ENCODE results near the gene GCNT1.

The GCNT1 gene

GRCh38 chr9:76444322-76444929, 14.6 kb upstream of the GCNT1 start:
- no peaks in the 10 kb centered on the region for H3K36me3 ChIP-seq (replicated peaks; ENCODE audit: low read depth, low read length)
- H3K27ac ChIP-seq (ENCODE audit: low read length), result no peak overlapping the region
- H2AFZ ChIP-seq (ENCODE audit: low read depth, low read length), result no peak overlapping the region
- H3K27me3 ChIP-seq (ENCODE audit: low read depth, low read length), result peaks cover 34% of the 10 kb centered on the region
- no peak overlapping the region for H3K4me3 ChIP-seq (ENCODE audit: low read length)
- no peak for TF ChIP-seq CTCF (IDR thresholded peaks at IDR 0.05; ENCODE audit: low read depth, low read length)
- no peak for TF ChIP-seq EZH2phosphoT487 (IDR thresholded peaks at IDR 0.05; ENCODE audit: low read depth)
- H3K4me1 ChIP-seq (ENCODE audit: low read length), result peaks cover 11% of the 10 kb centered on the region
- H3K79me2 ChIP-seq (ENCODE audit: low read length), result no peaks in the 10 kb centered on the region
- H4K20me1 ChIP-seq (ENCODE audit: insufficient read depth, low read length), result no peaks in the 10 kb centered on the region
- no peaks in the 10 kb centered on the region for H3K9me3 ChIP-seq (ENCODE audit: insufficient read depth, low read length)
- no peak overlapping the region for H3K9ac ChIP-seq (ENCODE audit: low read length)
- H3K4me2 ChIP-seq (ENCODE audit: low read length), result no peak overlapping the region

- H3K36me3 ChIP-seq (replicated peaks; ENCODE audit: low read depth, low read length), result no peaks in the 10 kb centered on the region
- no peaks in the 10 kb centered on the region for H3K9me3 ChIP-seq (ENCODE audit: insufficient read depth, low read length)
- no peaks in the 10 kb centered on the region for H4K20me1 ChIP-seq (ENCODE audit: insufficient read depth, low read length)
- H3K9ac ChIP-seq (ENCODE audit: low read length), result no peak overlapping the region
- H3K4me1 ChIP-seq (ENCODE audit: low read length), result peaks cover 9% of the 10 kb centered on the region
- no peak overlapping the region for H3K4me2 ChIP-seq (ENCODE audit: low read length)
- no peak overlapping the region for H3K27ac ChIP-seq (ENCODE audit: low read length)
- no peak overlapping the region for H2AFZ ChIP-seq (ENCODE audit: low read depth, low read length)
- TF ChIP-seq CTCF (IDR thresholded peaks at IDR 0.05; ENCODE audit: low read depth, low read length) (no peak), EZH2phosphoT487 (IDR thresholded peaks at IDR 0.05; ENCODE audit: low read depth) (no peak)
- no peaks in the 10 kb centered on the region for H3K79me2 ChIP-seq (ENCODE audit: low read length)
- H3K4me3 ChIP-seq (ENCODE audit: low read length), result no peak overlapping the region
- H3K27me3 ChIP-seq (ENCODE audit: low read depth, low read length), result peaks cover 30% of the 10 kb centered on the region
These were observed 13.0 kb upstream of the GCNT1 start for GRCh38 chr9:76445976-76446375.

- Histone ChIP-seq H3K79me2 (ENCODE audit: low read length) (no peaks in the 10 kb centered on the region), H3K4me1 (ENCODE audit: low read length) (no peaks in the 10 kb centered on the region), H2AFZ (ENCODE audit: low read depth, low read length) (no peak overlapping the region), H3K9me3 (ENCODE audit: insufficient read depth, low read length) (no peaks in the 10 kb centered on the region), H4K20me1 (ENCODE audit: insufficient read depth, low read length) (no peaks in the 10 kb centered on the region), H3K27me3 (ENCODE audit: low read depth, low read length) (peaks cover 40% of the 10 kb centered on the region), H3K9ac (ENCODE audit: low read length) (no peak overlapping the region), H3K4me2 (ENCODE audit: low read length) (no peak overlapping the region), H3K4me3 (ENCODE audit: low read length) (no peak overlapping the region), H3K36me3 (replicated peaks; ENCODE audit: low read depth, low read length) (no peaks in the 10 kb centered on the region), H3K27ac (ENCODE audit: low read length) (no peak overlapping the region)
- TF ChIP-seq CTCF (IDR thresholded peaks at IDR 0.05; ENCODE audit: low read depth, low read length) (no peak), EZH2phosphoT487 (IDR thresholded peaks at IDR 0.05; ENCODE audit: low read depth) (no peak)
These were observed 10.5 kb upstream of the GCNT1 start for GRCh38 chr9:76448501-76448900.

- Histone ChIP-seq H3K4me1 (ENCODE audit: low read length) (0 out of 2 replicates have a peak, but pooled peaks cover 1% of the 10 kb centered on the region), H3K9ac (ENCODE audit: low read length) (no peak overlapping the region), H3K4me2 (ENCODE audit: low read length) (no peak overlapping the region), H3K4me3 (ENCODE audit: low read length) (no peak overlapping the region), H3K27ac (ENCODE audit: low read length) (no peak overlapping the region), H3K36me3 (replicated peaks; ENCODE audit: low read depth, low read length) (no peaks in the 10 kb centered on the region), H3K9me3 (ENCODE audit: insufficient read depth, low read length) (no peaks in the 10 kb centered on the region), H3K27me3 (ENCODE audit: low read depth, low read length) (peaks cover 32% of the 10 kb centered on the region), H4K20me1 (ENCODE audit: insufficient read depth, low read length) (no peaks in the 10 kb centered on the region), H3K79me2 (ENCODE audit: low read length) (no peaks in the 10 kb centered on the region), H2AFZ (ENCODE audit: low read depth, low read length) (no peak overlapping the region)
- TF ChIP-seq EZH2phosphoT487 (IDR thresholded peaks at IDR 0.05; ENCODE audit: low read depth), result no peak
- TF ChIP-seq CTCF (IDR thresholded peaks at IDR 0.05; ENCODE audit: low read depth, low read length), result no peak
These were observed 7.7 kb upstream of the GCNT1 start for GRCh38 chr9:76451234-76451633.

Data from OCI-LY3 (cell line).